GM06990 (cell line): ENCODE results near the gene HMMR.

Source experiments
- DNase-seq: peaks from one replicate; pipeline ENCODE4 v3.0.0-alpha.2; 2011; ENCODE audit not compliant: insufficient read length; ENCODE audit errors: extremely low read depth
- H3K27me3 ChIP-seq: replicated peaks from 2 replicates; pipeline ENCODE4 v1.6.0; 2011; ENCODE audit warnings: low read length; ENCODE audit not compliant: control insufficient read depth, insufficient read depth
- H3K36me3 ChIP-seq: 2 replicates; pipeline ENCODE4 v1.5.1; 2011; ENCODE audit warnings: low read length; ENCODE audit not compliant: control insufficient read depth, insufficient read depth
- H3K4me3 ChIP-seq: replicated peaks from 2 replicates; pipeline ENCODE4 v1.5.1; 2011; ENCODE audit warnings: low read depth, mild to moderate bottlenecking, control low read depth, low read length
- TF ChIP-seq, protein P1 (sequence below): IDR thresholded peaks from 2 replicates; pipeline ENCODE4 v1.5.1; 2011; ENCODE audit warnings: low read length, control low read depth, mild to moderate bottlenecking, inconsistent platforms; ENCODE audit not compliant: insufficient read depth, poor library complexity, severe bottlenecking

Gene HMMR

DNA sequence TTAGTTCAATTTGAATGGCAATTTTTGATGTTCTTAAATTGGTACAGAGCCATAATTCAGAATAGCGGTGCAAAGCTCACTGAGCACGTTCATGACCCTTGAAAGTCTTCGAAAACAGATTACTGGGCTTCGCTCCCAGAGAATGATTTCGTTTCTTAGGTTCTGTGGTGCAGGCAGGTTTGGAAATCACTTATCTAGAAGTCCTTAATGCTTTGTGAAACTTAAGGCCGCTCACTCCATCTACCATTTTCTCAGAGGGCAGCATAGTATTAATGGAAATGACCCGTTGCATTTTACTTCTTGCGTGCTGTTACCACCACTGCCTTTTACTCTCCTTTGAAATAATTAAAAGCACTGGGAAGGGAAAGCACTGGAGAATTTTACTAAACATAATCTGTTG is 42.1 kb downstream of the HMMR start:
- Histone ChIP-seq H3K4me3 (peak overlapping the region; percentile 76; the same call in 1 of the 2 replicates), H3K27me3 (no peaks in the 10 kb centered on the region), H3K36me3 (no peaks in the 10 kb centered on the region)
- TF ChIP-seq, protein P1, sequence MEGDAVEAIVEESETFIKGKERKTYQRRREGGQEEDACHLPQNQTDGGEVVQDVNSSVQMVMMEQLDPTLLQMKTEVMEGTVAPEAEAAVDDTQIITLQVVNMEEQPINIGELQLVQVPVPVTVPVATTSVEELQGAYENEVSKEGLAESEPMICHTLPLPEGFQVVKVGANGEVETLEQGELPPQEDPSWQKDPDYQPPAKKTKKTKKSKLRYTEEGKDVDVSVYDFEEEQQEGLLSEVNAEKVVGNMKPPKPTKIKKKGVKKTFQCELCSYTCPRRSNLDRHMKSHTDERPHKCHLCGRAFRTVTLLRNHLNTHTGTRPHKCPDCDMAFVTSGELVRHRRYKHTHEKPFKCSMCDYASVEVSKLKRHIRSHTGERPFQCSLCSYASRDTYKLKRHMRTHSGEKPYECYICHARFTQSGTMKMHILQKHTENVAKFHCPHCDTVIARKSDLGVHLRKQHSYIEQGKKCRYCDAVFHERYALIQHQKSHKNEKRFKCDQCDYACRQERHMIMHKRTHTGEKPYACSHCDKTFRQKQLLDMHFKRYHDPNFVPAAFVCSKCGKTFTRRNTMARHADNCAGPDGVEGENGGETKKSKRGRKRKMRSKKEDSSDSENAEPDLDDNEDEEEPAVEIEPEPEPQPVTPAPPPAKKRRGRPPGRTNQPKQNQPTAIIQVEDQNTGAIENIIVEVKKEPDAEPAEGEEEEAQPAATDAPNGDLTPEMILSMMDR: no peak
- DNase-seq: no peak

DNA sequence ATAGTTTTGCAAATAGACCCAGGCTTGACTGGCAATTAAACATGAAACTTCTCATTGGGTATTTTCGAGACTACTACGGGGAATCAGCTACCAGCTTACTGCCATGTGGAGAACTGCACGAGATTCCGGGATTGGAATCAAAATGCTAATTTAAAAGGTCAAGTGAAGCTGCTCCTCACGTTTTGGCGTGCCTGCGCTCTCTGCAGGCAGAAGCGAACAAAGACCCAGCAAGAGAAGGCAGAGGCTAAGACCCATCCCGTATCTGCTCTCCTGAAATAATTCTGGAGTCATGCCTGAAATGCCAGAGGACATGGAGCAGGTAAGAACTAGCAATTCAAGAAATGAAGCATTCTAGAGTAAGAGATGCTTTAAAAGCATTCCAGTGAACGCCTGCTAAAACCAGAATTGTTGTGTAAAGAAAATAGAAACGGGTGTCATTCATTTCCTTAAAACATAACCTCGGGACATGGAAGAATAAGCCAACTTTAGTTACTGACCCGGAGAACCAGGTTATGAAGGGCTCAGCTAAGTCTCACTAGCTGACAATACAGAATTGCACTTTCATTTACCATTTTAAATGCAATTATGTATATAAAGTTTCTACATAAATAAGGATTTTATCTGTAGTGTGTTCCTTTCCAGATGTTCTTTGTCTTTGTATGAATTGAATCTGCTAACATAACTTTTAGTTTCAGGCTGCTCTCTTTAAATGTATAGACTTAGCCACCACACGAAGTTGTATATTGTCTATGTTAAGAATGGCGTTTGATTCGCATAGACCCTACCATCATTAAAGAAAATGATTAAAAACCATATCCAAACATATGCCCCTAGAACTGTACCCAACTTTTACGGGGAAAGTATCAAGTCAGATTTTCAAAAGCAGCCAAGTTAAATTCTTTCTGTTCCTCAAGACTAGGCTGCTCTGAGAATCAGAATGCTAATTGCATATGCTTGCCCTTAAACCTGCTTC is 43.0 kb downstream of the HMMR start:
- no peak for DNase-seq
- Histone ChIP-seq H3K36me3 (no peaks in the 10 kb centered on the region), H3K4me3 (peak overlapping the region; percentile 76), H3K27me3 (no peaks in the 10 kb centered on the region)
- TF ChIP-seq, protein P1: peak; percentile 55

DNA sequence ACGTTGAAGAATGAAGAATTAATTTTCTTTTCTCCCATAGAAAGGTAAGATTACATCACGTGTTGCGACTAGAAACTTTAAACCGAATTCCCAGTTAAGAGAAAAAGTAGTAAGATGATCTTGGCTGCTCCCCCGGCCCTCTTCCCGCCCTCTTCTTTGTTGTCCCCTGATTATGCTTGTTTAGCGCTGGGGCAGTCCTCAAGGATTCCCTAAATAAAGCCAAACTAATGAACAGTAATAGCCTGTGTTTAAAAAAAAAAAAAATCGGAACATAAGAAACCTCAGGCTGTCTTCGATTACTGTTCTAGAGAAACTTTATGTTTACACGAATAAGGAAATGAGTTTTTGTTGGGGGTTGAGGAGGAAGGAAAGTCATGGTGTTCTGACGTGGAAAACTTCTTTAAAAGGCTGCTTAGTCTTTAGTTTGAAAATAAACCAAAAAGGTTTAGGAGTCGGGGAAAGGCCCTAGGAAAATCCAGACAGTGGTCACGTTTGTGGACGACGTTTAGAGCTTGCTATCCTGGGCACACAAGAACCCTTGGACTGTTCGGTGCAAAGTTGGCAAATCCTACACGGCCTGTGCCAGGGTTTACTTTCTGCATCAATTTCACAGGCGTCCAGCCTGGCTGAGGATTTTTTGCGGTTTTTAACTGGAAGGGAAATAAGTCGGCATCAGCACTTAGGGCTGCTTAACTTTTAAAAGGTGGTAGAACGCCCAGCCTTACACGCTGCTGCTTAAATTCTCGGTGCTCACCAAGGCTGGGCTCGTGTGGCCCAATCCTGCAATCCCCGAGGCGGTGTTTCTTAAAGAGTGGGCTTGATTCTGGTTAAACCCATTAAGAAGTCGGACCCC is 43.9 kb downstream of the HMMR start:
- Histone ChIP-seq H3K4me3 (peak overlapping the region; percentile 76), H3K27me3 (no peaks in the 10 kb centered on the region), H3K36me3 (no peaks in the 10 kb centered on the region)
- peak; percentile 35 for DNase-seq
- TF ChIP-seq, protein P1: no peak

DNA sequence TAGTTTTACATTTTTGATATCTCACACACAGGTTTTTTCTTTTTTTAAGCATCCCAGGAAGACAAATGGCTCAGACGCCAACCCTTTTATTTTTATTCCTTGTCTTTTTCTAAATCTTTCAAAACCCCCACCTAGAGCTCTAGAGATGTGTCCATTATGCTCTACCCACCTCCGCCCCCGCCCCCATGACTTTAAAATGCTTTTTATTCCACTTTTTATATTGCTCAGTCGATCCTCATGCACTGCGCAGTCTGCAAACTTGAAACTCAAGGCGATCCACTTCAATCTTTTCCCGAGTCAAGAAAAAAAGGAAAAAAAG is 44.6 kb downstream of the HMMR start:
- H3K36me3 ChIP-seq: no peaks in the 10 kb centered on the region
- DNase-seq: no peak
- peak overlapping the region; percentile 76 for H3K4me3 ChIP-seq
- TF ChIP-seq, protein P1: no peak
- H3K27me3 ChIP-seq: no peaks in the 10 kb centered on the region

DNA sequence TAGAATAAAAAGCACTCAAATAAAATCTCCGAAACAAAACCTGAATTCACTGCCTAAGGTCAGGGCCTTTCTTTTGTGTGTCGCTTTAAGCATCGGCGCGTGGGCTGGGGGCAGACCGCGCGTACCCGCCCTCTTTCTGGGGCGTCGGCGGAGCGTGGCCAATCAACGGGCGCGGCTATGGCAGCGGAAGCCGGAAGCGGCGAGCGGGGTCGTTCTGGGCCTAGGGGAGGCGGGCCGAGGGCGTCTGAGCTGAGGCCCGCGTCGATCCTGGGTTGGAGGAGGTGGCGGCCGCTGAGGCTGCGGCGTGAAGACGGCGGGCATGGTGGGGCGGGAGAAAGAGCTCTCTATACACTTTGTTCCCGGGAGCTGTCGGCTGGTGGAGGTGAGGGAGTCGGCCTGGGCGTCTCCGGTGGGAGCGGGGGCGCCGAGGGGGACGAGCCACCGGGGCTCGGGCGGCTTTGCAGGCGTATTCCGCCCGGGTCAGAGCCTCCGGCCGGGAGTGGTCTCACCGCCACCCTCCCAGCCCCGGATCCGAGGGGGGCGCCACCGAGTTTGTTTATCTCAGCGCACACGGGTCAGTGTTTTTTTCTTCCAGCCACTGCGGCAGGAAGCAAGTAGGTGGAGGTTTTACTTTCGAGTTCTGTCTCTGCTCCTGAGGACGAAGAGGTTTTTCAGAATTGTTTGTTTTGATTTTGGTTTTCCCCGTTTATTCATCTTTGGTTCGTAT is 45.1 kb downstream of the HMMR start, which contains the start of gene MAT2B:
MAT2B (plus strand) TSS at position 252 of the 727 bp plus-strand sequence; CDS start at position 320, 68 bp downstream.
- peak within 1 kb of the TSS; percentile 76 for H3K4me3 ChIP-seq
- no peaks in the 10 kb centered on the region for H3K27me3 ChIP-seq
- TF ChIP-seq, protein P1: peak; percentile 65
- DNase-seq: peak; percentile 97
- H3K36me3 ChIP-seq: no peaks in the 10 kb centered on the region
